ENCODE results near the gene BRD3OS.

DNA sequence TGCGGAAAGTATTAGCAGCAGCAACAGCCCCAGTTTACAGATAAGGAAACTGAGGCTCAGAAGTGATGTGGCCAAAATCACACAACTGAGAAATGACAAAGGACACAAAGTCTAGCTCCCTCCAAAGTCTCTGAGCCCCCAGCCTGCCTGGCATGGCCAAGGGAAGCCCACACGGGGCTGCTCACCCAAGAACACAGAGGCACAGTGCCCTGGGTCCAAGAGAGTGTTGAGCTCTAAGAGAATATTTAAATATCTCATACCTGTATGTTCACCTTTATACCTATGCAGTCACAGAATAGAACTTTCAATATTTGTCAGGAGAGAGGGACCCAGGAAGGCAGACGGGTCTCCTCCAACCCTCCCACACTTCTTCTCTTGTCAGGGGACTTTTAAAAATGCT, 49.8 kb upstream of the BRD3OS start:
- TF ChIP-seq, protein P1, sequence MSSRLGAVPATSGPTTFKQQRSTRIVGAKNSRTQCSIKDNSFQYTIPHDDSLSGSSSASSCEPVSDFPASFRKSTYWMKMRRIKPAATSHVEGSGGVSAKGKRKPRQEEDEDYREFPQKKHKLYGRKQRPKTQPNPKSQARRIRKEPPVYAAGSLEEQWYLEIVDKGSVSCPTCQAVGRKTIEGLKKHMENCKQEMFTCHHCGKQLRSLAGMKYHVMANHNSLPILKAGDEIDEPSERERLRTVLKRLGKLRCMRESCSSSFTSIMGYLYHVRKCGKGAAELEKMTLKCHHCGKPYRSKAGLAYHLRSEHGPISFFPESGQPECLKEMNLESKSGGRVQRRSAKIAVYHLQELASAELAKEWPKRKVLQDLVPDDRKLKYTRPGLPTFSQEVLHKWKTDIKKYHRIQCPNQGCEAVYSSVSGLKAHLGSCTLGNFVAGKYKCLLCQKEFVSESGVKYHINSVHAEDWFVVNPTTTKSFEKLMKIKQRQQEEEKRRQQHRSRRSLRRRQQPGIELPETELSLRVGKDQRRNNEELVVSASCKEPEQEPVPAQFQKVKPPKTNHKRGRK (CRISPR knock-in tag; IDR thresholded peaks at IDR 0.05; ENCODE audit: borderline replicate concordance) = no peak
- TF ChIP-seq, protein P2, sequence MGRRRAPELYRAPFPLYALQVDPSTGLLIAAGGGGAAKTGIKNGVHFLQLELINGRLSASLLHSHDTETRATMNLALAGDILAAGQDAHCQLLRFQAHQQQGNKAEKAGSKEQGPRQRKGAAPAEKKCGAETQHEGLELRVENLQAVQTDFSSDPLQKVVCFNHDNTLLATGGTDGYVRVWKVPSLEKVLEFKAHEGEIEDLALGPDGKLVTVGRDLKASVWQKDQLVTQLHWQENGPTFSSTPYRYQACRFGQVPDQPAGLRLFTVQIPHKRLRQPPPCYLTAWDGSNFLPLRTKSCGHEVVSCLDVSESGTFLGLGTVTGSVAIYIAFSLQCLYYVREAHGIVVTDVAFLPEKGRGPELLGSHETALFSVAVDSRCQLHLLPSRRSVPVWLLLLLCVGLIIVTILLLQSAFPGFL (CRISPR knock-in tag; IDR thresholded peaks at IDR 0.05; ENCODE audit: borderline replicate concordance) = no peak
- no peak for TF ChIP-seq CTCF (IDR thresholded peaks at IDR 0.05)

Measured in WTC11 (cell line).